A549 (cell line): ENCODE data around the gene NDUFV3.

Experiments used
- CEBPB ChIP-seq, 2 experiments: fragments of >200 bp in 1 of 2; sonication (Bioruptor Twin) in 1 of 2; formaldehyde crosslinking in 1 of 2; IDR thresholded peaks; 2 replicates each; pipeline ENCODE4 v1.6.1; 2012 to 2016
- CHD2 ChIP-seq: fragments of 150-350 bp; IDR thresholded peaks from 2 replicates; pipeline ENCODE4 v1.6.1; 2014; ENCODE audit warnings: low read length; ENCODE audit not compliant: partially characterized antibody
- CHD4 ChIP-seq: fragments of 200-600 bp; sonication (generic); IDR thresholded peaks from 2 replicates; pipeline ENCODE4 v1.6.1; 2016; ENCODE audit warnings: antibody characterized with exemption, mild to moderate bottlenecking, borderline replicate concordance
- CTCF ChIP-seq: fragments of >200 bp; sonication (Bioruptor Twin); formaldehyde crosslinking; IDR thresholded peaks from 3 replicates; pipeline ENCODE4 v1.5.1; 2016
- KDM1A ChIP-seq: fragments of 200-600 bp; sonication (generic); IDR thresholded peaks from 2 replicates; pipeline ENCODE4 v1.6.1; 2016; ENCODE audit warnings: low read depth, mild to moderate bottlenecking
- POLR2A ChIP-seq: IDR thresholded peaks from 2 replicates; pipeline ENCODE4 v1.6.1; 2012; ENCODE audit warnings: mild to moderate bottlenecking, low read length
- POLR2AphosphoS2 ChIP-seq: conservative IDR thresholded peaks from 2 replicates; pipeline ENCODE4 v1.6.1; 2012; ENCODE audit warnings: low read length, improper control_type of control experiment, inconsistent platforms
- RAD21 ChIP-seq, 2 experiments: fragments of >200 bp in 1 of 2; sonication (Bioruptor Twin) in 1 of 2; formaldehyde crosslinking in 1 of 2; IDR thresholded peaks in 1 of 2; conservative IDR thresholded peaks in 1 of 2; 2 replicates in 1 of 2; 3 replicates in 1 of 2; pipeline ENCODE4 v1.6.1; 2012 to 2018; ENCODE audit warnings: inconsistent platforms in 1 of 2
- REST ChIP-seq: fragments of 200-600 bp; sonication (generic); IDR thresholded peaks from 2 replicates; pipeline ENCODE4 v1.6.1; 2016; ENCODE audit warnings: antibody characterized with exemption, mild to moderate bottlenecking, moderate library complexity
- RFX5 ChIP-seq: fragments of 450-650 bp; IDR thresholded peaks from 2 replicates; pipeline ENCODE4 v1.7.1; 2014; ENCODE audit warnings: antibody characterized with exemption, mild to moderate bottlenecking, moderate library complexity
- SMC3 ChIP-seq: fragments of >200 bp; sonication (Bioruptor Twin); formaldehyde crosslinking; IDR thresholded peaks from 3 replicates; pipeline ENCODE4 v1.6.1; 2018; ENCODE audit warnings: inconsistent platforms
- USF2 ChIP-seq: fragments of 450-650 bp; IDR thresholded peaks from 2 replicates; pipeline ENCODE4 v1.6.1; 2014; ENCODE audit warnings: antibody characterized with exemption

DNA sequence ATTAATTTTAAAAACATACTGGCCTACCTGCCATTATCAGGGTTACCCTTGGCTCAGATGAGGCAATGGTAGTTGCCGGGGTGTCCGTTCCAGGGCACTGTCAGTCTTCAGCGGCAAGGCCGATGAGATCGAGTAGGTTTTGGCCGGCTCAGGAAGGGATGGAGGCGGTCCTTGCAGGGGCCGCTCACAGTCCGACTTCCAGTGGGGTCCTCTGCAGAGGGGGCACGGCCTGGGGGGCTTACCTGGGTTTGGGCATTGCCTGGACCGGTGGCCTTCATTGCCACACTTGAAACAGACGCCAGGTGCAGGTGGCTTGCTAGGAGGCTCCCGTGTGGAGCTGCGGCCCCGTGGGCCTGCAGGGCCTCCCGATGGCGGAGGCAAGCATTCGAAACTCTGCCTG, 29.8 kb downstream of the NDUFV3 start:
- TF ChIP-seq RFX5, result no peak
- TF ChIP-seq CTCF, result no peak
- TF ChIP-seq POLR2AphosphoS2, result no peak
- no peak for TF ChIP-seq REST
- TF ChIP-seq POLR2A, result no peak
- no peak for TF ChIP-seq USF2
- no peak for TF ChIP-seq CHD2
- TF ChIP-seq KDM1A, result no peak
- TF ChIP-seq RAD21 (conservative IDR thresholded peaks at IDR 0.05 in 1 of 2, IDR thresholded peaks at IDR 0.05 in 1 of 2), result no peak
- no peak for TF ChIP-seq CEBPB (IDR thresholded peaks at IDR 0.05)
- no peak for TF ChIP-seq CHD4
- no peak for TF ChIP-seq SMC3
